Putamen (tissue), 1 donor: ENCODE measurements around the gene ST3GAL2.

Experiments used
- DNase-seq: peaks from one replicate; pipeline ENCODE4 v3.0.0-alpha.2; 2016; ENCODE audit warnings: low spot score

The ST3GAL2 gene, protein sequence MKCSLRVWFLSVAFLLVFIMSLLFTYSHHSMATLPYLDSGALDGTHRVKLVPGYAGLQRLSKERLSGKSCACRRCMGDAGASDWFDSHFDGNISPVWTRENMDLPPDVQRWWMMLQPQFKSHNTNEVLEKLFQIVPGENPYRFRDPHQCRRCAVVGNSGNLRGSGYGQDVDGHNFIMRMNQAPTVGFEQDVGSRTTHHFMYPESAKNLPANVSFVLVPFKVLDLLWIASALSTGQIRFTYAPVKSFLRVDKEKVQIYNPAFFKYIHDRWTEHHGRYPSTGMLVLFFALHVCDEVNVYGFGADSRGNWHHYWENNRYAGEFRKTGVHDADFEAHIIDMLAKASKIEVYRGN

DNA sequence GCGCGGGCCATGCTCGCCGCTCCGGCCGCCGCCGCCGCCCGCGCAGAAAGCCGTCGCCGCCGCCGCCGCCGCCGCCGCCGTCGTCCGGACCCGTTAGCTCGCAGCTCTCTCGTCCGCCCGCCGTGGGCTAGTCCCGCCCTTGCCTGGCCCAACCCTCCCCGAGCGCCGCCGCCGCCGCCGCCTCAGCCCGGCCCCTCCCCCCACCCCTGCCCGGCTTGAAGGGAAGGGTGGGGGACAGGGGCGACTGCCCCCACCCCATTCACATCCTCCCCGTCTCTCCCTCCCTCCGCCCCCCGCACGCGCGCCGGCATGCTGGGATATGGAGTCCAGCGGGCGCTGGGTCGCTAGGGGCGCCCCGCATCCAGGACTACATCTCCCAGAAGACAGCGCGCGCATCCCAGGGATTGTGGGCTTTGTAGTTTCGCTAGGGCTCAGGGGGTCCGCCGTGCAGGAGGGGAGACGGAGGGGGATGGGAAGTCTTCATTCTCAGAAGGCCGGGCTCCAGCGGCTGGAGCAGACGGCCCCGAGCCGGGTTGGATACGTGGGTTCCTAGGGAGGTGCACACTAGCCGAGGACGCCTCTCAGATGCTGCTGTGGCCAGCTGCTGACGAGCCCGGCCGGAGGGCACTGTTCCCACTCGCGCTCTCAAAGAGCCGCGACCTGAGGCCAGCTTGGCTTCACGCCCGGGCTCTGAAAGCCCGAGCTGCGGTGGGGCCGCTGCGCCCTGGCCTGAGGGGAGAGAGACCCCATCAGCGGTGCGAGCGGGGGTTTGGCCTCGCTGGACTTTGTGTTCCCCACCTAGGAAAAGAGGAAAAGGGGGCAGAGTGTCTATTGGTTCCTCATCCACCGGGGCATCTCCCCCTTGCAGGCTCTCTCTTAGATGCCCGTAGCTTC is at the start of gene ST3GAL2:
TSS of gene ST3GAL2 (minus strand) at position 132 of the 894 bp plus-strand sequence. CDS start 40,570 bp downstream, outside the sequence.
- peak; percentile 97 for DNase-seq

DNA sequence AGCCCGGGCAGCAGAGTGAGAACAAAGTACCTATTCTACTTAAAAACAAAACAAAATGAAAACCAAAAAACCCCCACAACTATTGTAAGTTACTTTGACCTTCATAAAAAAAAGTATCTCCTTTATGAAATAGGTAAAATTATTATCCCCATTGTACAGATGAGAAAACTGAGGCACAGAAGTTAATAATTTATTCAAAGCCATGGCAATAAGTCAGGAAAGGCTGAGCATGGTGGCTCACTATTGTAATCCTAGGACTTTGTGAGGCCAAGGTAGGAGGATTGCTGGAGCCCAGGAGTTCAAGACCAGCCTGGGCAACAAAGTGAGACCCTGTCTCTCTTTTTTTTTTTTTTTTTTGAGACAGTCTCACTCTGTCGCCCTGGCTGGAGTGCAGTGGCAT is 46.0 kb upstream of the ST3GAL2 start:
- no peak for DNase-seq

DNA sequence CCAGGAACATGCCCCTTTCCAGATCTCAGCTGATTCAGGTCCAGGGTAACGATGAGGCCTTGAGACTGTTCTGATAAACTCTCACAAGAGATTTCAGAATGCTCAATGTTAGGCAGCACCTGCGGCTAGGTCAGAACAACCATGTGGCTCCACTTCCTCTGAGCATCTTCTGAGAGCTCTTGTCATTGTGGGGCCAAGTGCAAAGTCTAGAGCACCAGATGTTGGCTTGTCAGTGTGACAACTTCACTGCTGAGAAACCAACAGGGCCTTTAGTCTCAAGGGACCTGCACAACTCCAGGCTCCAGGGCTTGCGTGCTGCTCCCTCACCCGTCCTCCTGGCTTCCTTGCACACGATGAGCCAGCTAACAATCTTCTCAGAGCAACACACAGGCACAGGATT is 44.5 kb upstream of the ST3GAL2 start:
- no peak for DNase-seq

DNA sequence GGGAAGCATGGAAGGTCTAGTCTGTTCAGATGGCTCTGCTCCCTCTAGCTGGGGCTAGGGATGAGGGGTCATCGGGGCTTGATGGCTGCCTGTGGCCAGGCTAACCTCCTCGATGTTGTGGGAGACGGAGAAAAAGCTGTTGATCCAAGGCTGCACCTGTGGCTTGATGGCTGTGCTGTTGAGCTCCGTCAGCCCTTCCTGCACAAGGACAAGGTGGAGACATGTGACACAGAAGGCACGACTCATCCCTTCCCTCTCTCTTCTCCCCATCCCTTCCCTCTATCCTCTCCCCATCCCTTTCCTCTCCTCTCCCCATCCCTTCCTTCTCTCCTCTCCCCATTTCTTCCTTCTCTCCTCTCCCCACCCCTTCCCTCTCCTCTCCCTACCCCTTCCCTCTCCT is 43.7 kb upstream of the ST3GAL2 start:
- no peak for DNase-seq

DNA sequence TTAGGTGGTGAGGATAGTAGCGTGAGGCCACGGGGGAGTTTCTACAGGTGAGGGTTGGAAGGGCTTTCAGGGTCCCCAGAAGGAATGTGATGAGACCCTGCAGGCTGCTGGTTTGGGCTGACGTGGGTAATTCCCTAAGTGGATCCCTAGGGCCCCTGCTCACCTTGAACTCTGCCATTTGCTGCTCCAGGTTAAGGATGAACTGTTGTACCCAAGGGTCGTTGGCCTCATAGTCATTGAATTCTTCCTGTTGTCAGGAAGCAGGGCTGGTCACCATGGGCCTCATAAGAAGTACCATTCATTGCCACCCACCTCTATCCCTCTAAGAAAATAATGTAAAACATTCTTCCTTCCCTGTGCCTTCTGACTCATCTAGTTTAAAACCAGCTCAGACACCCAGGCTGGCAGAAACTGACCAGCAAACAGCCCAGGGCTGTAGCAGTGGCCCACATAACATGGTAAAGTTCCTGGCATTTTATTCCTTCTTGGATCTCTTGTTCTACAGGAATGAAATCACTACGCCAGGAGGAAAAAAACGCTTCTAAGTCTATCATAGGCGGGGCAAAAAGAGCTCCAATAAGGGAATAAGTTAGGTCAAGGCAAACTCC is 43.1 kb upstream of the ST3GAL2 start:
- DNase-seq = no peak

DNA sequence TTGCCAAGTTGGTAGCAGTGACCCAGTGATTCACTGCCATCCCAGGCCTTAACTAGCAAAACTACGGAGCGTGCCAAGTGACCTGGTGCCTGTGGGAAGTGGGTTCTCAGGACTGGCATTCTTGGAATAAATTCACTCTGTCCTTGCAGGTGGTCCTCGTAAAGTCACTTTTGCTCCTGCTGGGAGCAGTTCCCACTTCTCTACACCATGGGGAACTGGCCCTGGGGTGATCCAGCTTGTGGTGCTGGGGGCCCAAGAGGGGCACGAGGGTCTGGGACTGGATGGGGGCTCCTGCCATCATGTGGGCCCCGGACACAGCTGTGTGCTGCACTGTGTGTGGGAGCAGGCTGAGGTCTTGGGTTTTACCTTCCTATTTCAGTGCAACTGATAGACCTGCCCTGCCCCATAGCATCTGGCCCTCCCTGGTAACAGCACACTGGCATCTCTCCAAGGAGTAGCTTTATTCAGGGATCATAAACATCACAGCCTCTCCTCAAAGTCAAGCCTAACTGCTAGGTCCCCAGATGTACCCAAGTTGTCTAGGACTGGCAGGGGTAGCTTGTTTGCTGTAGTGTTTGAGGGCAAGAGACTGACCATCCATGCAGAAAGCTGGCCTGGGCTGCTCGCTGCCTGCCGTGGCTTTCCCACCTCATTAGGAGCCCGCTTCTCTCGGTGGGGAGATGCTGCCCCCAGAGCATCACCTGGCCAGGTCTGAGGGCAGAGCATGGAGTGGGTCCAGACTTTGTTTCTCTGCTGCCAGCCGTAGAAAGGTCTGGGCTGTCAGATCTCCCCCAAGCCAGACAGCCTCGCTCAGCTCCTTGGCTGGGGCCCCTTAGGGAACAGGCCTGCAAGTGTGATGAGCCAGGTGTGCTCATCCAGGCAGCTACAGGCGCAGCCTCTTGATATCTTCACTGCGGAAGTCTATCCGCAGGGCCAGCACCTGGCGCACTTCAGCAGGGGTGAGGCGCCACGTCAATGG is 41.5 kb upstream of the ST3GAL2 start:
- DNase-seq = no peak

DNA sequence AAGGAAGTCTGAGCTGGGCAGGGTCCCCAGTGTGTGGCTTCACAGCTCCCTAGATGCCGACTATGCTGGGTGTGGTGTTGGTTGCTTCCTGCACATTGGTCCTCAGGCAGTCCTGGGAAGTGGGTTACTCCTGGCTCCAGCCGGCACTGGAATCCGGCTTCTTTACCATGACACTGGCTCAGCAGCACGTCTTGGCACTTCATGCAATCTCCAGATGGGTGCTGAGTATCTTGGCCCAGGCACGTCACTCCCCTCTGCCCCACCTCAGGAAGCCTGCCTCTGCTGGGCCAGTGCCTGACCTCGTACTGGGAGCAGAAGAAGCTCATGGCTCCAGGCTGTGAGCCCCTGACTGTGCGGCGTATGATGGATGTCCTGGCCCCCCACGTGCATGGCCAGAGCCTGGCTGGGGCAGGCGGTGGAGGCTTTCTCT is 40.0 kb upstream of the ST3GAL2 start:
- DNase-seq = no peak

DNA sequence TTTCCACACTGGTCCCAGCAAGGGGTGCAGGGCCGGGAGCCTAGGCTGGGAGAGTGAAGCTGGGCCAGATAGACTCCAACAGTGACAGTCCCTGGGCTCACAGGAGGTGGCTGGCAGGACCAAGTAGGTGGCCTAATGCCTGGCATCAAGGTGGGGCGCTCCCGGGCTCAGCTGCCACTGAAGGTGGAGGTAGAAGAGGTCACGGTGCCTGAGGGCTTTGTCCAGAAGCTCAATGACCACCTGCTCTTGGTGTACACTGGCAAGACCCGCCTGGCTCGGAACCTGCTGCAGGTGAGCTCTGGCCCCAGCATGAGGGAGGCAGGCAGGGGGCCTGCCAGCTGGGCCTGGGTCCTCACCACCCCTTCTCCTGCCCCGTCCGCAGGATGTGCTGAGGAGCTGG is 39.3 kb upstream of the ST3GAL2 start:
- DNase-seq = no peak

DNA sequence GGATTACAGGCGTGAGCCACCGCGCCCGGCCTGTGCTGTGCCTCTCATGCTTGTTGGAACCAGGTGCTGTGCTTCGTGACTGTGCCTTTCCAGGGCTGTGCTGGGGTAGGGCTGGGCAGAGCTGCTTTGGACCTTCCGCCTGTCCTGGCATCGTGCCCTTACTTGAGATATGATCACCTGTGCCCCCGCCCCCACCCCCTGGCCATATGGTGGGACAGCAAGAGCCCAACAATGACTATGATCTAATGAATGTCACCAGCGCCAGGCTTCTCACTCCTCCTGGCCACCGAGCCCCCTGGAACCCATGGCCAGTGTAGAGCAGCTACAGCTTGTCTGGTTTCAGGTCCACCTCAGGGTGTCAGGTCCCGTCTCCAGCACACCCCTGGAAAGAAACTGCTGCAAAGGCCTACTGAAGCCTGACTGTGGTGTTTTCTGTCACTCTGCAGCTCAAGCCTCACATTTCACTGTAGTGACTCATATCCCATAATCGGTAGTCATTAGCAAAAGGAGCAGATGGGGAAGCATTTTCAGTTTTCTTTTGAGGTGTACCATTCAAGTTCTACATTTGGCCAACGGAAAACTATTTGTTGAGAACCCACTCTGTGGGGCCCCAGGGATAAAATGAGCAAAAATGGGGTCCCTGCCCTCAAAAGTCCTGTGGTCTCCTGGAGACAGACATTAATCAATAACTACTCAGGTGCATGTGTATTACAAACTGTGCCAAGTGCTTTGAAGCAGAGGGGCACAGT is 37.5 kb upstream of the ST3GAL2 start:
- DNase-seq = no peak

DNA sequence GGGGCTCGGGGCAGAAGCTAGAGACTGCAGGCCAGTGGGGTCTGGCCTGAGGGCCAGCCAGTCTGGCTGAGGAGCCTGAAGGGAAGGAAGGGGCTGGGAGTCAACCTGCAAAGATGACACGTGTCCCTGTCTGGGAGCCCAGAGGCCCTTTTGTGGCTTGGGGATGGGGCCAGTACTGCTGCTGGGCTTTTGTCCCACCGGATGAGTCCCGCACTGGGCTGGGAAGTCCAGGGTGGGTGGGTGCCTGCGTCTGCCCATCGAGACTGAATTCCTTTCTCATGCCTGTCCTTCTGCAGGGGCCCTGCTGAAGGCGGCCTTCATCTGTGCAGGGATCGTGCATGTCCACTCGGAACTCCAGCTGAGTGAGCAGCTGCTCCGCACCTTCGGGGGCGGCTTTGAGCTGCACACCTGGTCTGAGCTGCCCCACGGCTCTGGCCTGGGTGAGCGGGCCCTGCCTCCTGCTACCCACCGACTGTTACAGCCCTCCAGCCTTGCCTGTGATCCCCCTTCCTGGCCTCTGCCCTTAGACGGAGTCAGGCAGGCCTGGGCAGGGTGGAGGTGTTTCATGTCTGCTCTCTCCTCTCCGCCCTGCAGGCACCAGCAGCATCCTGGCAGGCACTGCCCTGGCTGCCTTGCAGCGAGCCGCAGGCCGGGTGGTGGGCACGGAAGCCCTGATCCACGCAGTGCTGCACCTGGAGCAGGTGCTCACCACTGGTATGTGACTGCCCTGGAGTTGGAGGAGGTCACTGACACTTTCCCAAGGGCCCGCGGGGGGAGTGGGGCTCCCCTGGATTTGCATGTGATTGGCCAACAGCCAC is 36.4 kb upstream of the ST3GAL2 start:
- DNase-seq = no peak

DNA sequence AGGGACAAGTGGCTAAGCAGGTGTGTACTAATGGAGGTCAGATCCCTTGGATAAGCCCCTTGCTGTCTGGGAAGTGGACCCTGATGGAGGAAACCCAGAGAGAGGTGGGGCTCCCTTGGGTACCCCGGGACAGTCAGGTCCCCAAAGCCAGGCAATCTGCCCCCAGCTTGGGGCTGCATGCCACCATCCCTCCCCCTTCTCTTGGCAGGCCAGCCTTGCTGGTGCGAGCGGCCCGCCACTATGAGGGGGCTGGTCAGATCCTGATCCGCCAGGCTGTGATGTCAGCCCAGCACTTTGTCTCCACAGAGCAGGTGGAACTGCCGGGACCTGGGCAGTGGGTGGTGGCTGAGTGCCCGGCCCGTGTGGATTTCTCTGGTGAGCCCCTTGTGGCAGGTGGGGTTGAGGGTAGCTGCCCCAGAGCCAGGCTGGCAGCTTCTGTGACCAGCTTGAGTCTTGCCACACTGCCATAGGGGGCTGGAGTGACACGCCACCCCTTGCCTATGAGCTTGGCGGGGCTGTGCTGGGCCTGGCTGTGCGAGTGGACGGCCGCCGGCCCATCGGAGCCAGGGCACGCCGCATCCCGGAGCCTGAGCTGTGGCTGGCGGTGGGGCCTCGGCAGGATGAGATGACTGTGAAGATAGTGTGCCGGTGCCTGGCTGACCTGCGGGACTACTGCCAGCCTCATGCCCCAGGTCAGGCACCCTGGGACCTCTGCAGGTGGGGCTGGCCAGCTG is 35.6 kb upstream of the ST3GAL2 start:
- no peak for DNase-seq

DNA sequence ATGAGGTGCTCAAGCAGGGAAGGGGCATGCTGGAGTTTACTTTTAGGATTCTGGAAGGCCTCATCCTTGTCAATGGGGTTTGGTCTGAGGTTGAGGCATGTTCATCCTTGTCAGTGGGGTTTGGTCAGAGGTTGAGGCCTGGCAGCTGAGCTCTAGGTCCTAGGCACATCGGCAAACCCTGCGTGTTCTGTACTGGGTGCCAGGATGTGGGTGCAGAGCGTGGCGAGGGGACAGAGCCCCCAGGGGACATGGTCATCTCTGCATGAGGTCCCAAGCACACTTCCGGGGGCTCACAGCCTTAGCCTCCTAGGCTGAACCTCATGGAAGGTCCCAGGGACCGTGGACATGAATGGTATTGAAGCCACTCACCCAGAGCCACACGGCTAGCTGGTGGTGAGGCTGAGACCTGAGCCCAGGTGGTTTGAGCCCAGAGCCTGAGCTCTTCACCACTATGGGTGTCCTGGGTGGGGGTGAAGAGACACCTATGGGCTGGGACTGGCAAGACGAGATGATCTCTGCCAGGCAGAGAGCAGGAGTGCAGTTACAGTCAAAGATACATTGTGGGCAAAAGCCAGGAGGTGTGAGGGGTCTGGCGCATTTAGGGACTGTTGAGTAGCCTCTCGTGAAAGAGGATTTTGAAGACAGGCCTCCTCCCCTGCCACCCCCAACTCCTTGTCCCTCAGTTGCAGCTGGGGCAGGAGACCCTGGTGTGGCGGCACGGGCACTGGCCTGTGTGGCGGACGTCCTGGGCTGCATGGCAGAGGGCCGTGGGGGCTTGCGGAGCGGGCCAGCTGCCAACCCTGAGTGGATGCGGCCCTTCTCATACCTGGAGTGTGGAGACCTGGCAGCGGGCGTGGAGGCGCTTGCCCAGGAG is 34.8 kb upstream of the ST3GAL2 start:
- no peak for DNase-seq

DNA sequence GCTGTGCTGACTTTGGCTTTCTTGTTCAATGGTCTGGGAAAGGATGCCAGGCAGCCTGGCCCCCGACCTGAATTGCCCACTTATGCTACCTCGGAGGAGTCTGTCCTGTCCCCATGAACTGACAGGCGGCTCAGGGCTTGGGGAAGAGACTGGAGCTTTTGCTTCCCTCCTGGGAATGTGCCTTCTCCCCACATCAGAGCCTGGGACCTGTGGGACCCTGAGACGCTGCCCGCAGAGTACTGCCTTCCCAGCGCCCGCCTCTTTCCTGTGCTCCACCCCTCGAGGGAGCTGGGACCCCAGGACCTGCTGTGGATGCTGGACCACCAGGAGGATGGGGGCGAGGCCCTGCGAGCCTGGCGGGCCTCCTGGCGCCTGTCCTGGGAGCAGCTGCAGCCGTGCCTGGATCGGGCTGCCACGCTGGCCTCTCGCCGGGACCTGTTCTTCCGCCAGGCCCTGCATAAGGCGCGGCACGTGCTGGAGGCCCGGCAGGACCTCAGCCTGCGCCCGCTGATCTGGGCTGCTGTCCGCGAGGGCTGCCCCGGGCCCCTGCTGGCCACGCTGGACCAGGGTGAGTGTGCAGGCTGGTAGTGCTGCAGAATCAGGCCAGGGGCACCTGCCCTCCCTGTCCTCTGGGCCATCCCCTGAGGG is 34.0 kb upstream of the ST3GAL2 start:
- no peak for DNase-seq

DNA sequence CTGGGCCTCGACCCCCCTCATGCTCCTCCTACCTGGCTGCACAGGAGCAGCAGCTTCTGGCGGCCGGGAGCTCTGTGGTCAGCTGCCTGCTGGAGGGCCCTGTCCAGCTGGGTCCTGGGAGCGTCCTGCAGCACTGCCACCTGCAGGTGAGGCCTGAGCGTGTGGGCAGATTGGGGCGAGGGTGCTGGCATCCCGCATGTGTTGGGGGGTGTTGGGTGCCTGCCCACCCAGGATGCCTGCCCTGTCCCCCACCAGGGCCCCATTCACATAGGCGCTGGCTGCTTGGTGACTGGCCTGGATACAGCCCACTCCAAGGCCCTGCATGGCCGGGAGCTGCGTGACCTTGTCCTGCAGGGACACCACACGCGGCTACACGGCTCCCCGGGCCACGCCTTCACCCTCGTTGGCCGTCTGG is 32.0 kb upstream of the ST3GAL2 start:
- DNase-seq = no peak

DNA sequence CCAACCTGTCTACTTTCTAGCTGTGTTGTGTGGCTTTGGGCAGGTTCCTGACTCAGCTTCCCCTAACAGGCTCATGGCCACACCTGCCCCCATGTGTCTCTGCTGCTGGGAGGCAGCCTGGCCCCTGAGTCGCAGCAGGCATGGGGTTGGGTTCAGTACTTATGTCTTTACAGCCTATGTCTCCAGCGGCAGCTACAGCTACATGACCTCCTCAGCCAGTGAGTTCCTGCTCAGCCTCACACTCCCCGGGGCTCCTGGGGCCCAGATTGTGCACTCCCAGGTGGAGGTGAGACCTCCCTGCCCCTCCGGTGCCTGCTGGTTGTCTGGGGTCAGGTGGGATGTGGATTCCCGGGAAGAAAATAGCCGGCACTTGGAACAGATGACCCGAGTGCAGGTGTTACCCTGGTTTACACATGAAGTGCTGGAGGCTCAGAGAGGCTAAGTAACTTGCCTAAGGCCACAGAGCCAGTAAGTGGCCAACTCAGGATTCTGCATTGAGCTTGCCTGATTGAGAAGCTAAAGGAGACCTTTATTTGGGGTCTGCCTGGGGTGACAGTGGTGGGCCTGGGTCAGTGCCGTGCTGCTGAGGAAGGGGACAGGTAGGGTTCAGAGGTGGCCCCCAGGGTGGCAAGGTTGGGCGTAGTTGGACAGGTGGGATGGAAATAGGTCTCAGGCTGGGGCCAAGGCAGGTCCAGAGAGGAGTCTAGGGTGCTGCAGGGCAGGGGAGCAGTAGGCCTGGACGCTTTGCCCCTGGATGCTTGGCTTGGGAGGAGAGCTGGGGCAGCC is 31.4 kb upstream of the ST3GAL2 start:
- no peak for DNase-seq

DNA sequence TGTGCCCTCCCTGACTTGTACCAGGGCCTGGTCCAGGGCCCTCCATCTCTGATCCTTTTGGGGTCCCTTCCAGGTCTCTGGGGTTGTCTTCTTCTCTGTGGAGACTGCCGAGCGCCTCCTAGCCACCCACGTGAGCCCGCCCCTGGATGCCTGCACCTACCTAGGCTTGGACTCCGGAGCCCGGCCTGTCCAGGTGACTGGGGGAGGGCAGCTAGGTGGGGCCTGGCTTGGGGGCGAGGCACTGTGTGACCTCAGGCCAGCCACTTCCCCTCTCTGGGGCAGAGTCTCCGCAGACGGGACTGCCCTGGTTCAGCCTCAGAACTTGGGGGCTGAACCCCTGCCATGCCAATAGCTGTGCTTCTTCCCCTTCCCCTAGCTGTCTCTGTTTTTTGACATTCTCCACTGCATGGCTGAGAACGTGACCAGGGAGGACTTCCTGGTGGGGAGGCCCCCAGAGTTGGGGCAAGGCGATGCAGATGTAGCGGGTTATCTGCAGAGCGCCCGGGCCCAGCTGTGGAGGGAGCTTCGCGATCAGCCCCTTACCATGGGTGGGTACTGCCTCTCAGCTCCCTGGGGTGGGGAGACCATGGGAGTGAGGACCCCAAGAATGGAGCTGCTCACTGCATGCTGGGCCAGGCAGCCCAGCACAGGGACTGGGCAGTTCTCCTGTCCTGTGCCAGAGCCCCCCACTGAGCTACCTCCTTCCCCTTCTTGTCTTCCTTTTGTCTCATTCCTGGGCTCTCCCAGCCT is 30.1 kb upstream of the ST3GAL2 start:
- DNase-seq = no peak
